ENCODE data around the gene PTPRG. TPM values are rescaled to one million over a fixed set of nuclear protein-coding genes. Genes with fewer than 3 reads are reported as not detected.

The PTPRG gene
- total RNA-seq, 3 donors from 2014 or later (not counting 1 experiment from before 2014, with no cell fraction given), result 1.0 to 2.9 (median 2.5) TPM

DNA sequence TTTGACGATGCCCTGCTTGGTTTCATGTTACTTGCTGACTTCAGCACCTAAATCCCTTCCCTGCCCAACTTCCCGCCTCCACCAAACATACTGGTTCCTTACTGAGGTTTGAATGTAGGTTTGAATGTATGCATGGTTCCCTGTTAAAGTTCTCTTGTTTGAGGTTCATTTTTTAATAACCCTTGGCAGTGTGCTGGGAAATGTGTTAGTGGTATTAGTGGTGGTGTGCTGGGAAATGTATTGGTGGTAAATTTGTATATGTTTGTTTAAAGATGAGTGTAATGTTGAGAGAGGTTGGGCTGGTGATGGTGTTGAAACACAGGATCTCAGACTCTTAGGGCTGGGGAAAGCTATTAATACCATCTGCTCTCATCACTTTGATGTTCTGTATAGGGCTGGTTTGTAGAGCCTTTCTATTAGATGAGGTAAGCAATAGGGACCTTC, 392.7 kb downstream of the PTPRG start:
- H3K27ac Mint-ChIP-seq, result no peak overlapping the region
- Histone ChIP-seq H3K27ac (ENCODE audit: low read length) (no peak overlapping the region), H3K9me3 (ENCODE audit: control insufficient read depth, insufficient read depth, low read length) (no peaks in the 10 kb centered on the region), H3K27me3 (ENCODE audit: control insufficient read depth, insufficient read depth, low read length) (no peaks in the 10 kb centered on the region), H3K4me1 (ENCODE audit: control insufficient read depth, insufficient read depth, low read length) (no peaks in the 10 kb centered on the region), H3K4me3 (ENCODE audit: low read length) (no peak overlapping the region), H3K36me3 (ENCODE audit: control insufficient read depth, insufficient read depth, low read length) (no peaks in the 10 kb centered on the region)
- intact Hi-C loops (cut with micrococcal nuclease), result no loop called here
- H3K9me3 Mint-ChIP-seq, result peaks cover 0 to 2% of the 10 kb centered on the region in 2 donors
- H3K36me3 Mint-ChIP-seq, result no peaks in the 10 kb centered on the region
- no peak for DNase-seq
- no peak for ATAC-seq
- TF ChIP-seq, protein P1, sequence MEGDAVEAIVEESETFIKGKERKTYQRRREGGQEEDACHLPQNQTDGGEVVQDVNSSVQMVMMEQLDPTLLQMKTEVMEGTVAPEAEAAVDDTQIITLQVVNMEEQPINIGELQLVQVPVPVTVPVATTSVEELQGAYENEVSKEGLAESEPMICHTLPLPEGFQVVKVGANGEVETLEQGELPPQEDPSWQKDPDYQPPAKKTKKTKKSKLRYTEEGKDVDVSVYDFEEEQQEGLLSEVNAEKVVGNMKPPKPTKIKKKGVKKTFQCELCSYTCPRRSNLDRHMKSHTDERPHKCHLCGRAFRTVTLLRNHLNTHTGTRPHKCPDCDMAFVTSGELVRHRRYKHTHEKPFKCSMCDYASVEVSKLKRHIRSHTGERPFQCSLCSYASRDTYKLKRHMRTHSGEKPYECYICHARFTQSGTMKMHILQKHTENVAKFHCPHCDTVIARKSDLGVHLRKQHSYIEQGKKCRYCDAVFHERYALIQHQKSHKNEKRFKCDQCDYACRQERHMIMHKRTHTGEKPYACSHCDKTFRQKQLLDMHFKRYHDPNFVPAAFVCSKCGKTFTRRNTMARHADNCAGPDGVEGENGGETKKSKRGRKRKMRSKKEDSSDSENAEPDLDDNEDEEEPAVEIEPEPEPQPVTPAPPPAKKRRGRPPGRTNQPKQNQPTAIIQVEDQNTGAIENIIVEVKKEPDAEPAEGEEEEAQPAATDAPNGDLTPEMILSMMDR (IDR thresholded peaks at IDR 0.05), result no peak
- H3K4me1 Mint-ChIP-seq, result no peaks in the 10 kb centered on the region
- no peak overlapping the region for H3K4me3 Mint-ChIP-seq
- 100% methylated on average over 1 of the region's 2 CpGs for WGBS (ENCODE audit: insufficient coverage)
- H3K27me3 Mint-ChIP-seq (ENCODE audit: low read depth in 2 of 2), result no peaks in the 10 kb centered on the region

DNA sequence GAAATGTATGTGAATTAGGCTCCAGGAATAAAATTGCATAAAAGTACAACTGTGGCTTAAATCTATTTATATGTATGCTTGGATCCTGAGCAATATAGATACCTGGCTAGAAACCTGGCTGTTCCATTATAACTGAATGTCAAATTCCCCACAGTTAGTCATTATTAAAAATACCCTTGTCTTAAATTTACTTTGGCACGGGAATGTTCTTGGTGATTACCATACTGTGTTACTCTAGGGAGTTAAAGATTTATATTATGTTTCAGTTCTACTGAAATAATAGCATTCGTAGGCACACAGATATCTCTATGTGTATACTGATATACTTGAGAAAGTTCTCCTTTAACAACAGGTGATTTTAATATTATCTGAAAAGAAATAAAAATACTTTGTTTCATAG, 394.1 kb downstream of the PTPRG start:
- no peak overlapping the region for H3K4me3 Mint-ChIP-seq
- no CpG with 5 or more reads among the region's 2 CpGs for WGBS (ENCODE audit: insufficient coverage)
- DNase-seq (no peak), ATAC-seq (no peak)
- intact Hi-C loops (cut with micrococcal nuclease), result no loop called here
- no peaks in the 10 kb centered on the region for H3K9me3 ChIP-seq (ENCODE audit: control insufficient read depth, insufficient read depth, low read length)
- H3K27me3 Mint-ChIP-seq (ENCODE audit: low read depth in 2 of 2), result no peaks in the 10 kb centered on the region
- no peaks in the 10 kb centered on the region for H3K36me3 ChIP-seq (ENCODE audit: control insufficient read depth, insufficient read depth, low read length)
- no peak overlapping the region for H3K27ac ChIP-seq (ENCODE audit: low read length)
- H3K4me1 Mint-ChIP-seq, result no peaks in the 10 kb centered on the region
- TF ChIP-seq, protein P1 (IDR thresholded peaks at IDR 0.05), result no peak
- H3K27me3 ChIP-seq (ENCODE audit: control insufficient read depth, insufficient read depth, low read length), result no peaks in the 10 kb centered on the region
- no peaks in the 10 kb centered on the region for H3K9me3 Mint-ChIP-seq
- no peaks in the 10 kb centered on the region for H3K36me3 Mint-ChIP-seq
- no peaks in the 10 kb centered on the region for H3K4me1 ChIP-seq (ENCODE audit: control insufficient read depth, insufficient read depth, low read length)
- no peak overlapping the region for H3K4me3 ChIP-seq (ENCODE audit: low read length)
- H3K27ac Mint-ChIP-seq, result no peak overlapping the region

DNA sequence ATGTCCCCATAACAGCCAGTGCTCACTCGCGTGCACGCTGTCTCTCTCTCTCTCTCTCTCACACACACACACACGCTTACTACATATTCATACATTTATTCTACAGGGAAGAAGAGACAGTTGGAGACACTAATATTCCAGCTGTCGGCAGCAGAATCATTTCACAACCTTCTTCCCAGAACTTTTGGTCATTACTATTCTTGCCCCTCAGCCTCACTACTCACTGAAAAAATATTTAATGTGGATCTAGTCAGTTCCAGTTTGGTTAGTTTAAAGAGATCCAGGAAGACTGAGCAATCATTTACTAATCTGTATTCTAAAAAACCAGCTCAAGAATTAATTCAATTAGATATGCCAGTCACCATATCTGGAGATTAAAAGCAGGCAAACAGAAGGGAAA, 394.9 kb downstream of the PTPRG start:
- H3K9me3 Mint-ChIP-seq, result no peaks in the 10 kb centered on the region
- WGBS (ENCODE audit: insufficient coverage), result 95% methylated on average over 5 of the region's 5 CpGs
- intact Hi-C loops (cut with micrococcal nuclease), result no loop called here

DNA sequence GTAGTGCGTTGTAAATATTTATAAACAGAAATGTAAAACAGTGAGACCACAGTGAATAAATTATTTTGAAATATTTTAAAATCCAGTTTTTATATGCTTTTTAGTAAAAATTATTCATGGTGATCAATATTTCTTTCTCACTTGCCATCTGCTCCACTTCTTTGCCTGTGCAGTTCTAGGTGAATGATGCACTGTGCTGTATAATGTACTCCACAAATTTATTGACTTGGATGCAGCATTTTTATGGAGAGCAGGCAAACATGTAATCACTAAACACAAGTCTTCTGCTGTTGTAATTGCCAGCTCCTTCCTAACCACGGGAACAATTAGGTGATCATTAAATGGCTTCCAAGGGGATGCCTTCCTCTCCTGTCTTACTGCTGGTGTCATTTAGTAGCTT, 395.9 kb downstream of the PTPRG start:
- H3K27ac ChIP-seq (ENCODE audit: low read length), result no peak overlapping the region
- DNase-seq (no peak), ATAC-seq (no peak)
- WGBS (ENCODE audit: insufficient coverage), result 82% methylated on average over 1 of the region's 2 CpGs
- Mint-ChIP-seq H3K36me3 (no peaks in the 10 kb centered on the region), H3K27ac (no peak overlapping the region), H3K27me3 (ENCODE audit: low read depth in 2 of 2) (no peaks in the 10 kb centered on the region), H3K4me1 (no peaks in the 10 kb centered on the region), H3K9me3 (no peaks in the 10 kb centered on the region), H3K4me3 (no peak overlapping the region)
- H3K4me3 ChIP-seq (ENCODE audit: low read length), result no peak overlapping the region
- no peaks in the 10 kb centered on the region for H3K9me3 ChIP-seq (ENCODE audit: control insufficient read depth, insufficient read depth, low read length)
- H3K27me3 ChIP-seq (ENCODE audit: control insufficient read depth, insufficient read depth, low read length), result no peaks in the 10 kb centered on the region
- no peaks in the 10 kb centered on the region for H3K36me3 ChIP-seq (ENCODE audit: control insufficient read depth, insufficient read depth, low read length)
- intact Hi-C loops (cut with micrococcal nuclease), result no loop called here
- no peaks in the 10 kb centered on the region for H3K4me1 ChIP-seq (ENCODE audit: control insufficient read depth, insufficient read depth, low read length)
- TF ChIP-seq, protein P1 (IDR thresholded peaks at IDR 0.05), result no peak

More for the DNA sequence above, 394.9 kb downstream of the PTPRG start:
- TF ChIP-seq, protein P1 (IDR thresholded peaks at IDR 0.05), result no peak
- ATAC-seq (no peak), DNase-seq (no peak)
- H3K4me1 Mint-ChIP-seq, result no peaks in the 10 kb centered on the region
- no peak overlapping the region for H3K27ac Mint-ChIP-seq
- no peaks in the 10 kb centered on the region for H3K36me3 Mint-ChIP-seq
- no peak overlapping the region for H3K4me3 ChIP-seq (ENCODE audit: low read length)
- no peak overlapping the region for H3K4me3 Mint-ChIP-seq
- H3K36me3 ChIP-seq (ENCODE audit: control insufficient read depth, insufficient read depth, low read length), result no peaks in the 10 kb centered on the region
- H3K4me1 ChIP-seq (ENCODE audit: control insufficient read depth, insufficient read depth, low read length), result no peaks in the 10 kb centered on the region
- H3K27ac ChIP-seq (ENCODE audit: low read length), result no peak overlapping the region
- no peaks in the 10 kb centered on the region for H3K27me3 Mint-ChIP-seq (ENCODE audit: low read depth in 2 of 2)
- H3K9me3 ChIP-seq (ENCODE audit: control insufficient read depth, insufficient read depth, low read length), result no peaks in the 10 kb centered on the region
- H3K27me3 ChIP-seq (ENCODE audit: control insufficient read depth, insufficient read depth, low read length), result no peaks in the 10 kb centered on the region

Data from natural killer cell (primary cell).